ENCODE data around the gene EFCAB14. TPM values are rescaled to one million over a fixed set of nuclear protein-coding genes. Genes with fewer than 3 reads are reported as not detected.
"Not testable (repeated sequence)": the region's sequence is repeated elsewhere in the genome, so short reads cannot be mapped to it uniquely, and the experiment has no call there.

The EFCAB14 gene
- total and polyA plus RNA-seq, 9 of the 15 experiments (the other 6 are each of a cell fraction or from before 2014, with no cell fraction given): 7.3 to 49.0 (median 37.3) TPM

DNA sequence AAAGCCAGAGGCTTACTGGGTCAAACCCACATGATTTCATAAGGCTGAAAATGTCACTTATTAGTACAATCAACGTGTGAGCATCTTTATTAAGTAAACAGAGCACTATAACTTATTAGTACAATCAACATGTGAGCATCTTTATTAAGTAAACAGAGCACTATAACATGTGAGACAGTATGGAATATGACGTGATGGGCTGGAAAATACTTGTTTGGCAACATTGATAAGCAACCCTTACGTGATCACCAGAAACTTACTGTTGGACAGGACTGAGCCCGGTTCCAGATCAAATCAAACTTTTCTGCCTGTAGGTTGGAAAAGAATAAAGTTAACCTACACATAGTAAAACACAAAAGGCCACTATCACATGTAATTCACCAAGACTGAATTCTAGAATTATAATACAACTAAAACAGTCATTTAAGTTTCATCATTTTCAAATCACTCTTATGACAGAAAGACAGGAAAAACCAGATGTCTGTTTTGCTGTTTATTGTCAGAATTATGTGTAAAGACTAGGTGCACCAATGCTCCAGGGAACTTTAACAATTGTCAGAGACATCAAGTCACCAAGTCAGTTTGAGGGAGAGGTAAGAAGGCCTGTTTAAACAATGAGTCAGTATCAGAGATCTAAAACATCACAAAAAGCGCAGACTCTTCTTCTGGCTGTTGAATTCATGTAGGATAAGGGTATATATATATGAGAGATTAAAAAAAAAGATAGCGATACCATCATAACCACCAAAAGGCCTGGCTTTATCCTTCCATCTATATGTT, 66.4 kb downstream of the EFCAB14 start (continued):
- no peak for TF ChIP-seq PHB2 (IDR thresholded peaks at IDR 0.05; ENCODE audit: low read depth)
- TF ChIP-seq, protein P1, sequence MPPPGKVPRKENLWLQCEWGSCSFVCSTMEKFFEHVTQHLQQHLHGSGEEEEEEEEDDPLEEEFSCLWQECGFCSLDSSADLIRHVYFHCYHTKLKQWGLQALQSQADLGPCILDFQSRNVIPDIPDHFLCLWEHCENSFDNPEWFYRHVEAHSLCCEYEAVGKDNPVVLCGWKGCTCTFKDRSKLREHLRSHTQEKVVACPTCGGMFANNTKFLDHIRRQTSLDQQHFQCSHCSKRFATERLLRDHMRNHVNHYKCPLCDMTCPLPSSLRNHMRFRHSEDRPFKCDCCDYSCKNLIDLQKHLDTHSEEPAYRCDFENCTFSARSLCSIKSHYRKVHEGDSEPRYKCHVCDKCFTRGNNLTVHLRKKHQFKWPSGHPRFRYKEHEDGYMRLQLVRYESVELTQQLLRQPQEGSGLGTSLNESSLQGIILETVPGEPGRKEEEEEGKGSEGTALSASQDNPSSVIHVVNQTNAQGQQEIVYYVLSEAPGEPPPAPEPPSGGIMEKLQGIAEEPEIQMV (tag; conservative IDR thresholded peaks at IDR 0.05; ENCODE audit: low read depth): no peak

DNA sequence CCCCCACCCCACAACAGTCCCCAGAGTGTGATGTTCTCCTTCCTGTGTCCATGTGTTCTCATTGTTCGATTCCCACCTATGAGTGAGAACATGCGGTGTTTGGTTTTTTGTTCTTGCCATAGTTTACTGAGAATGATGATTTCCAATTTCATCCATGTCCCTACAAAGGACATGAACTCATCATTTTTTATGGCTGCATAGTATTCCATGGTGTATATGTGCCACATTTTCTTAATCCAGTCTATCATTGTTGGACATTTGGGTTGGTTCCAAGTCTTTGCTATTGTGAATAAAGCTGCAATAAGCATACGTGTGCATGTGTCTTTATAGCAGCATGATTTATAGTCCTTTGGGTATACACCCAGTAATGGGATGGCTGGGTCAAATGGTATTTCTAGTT, 67.8 kb downstream of the EFCAB14 start:
- H3K4me3 ChIP-seq; intact Hi-C loops (cut with micrococcal nuclease); POLR2A ChIA-PET; H3K4me2 ChIP-seq (ENCODE audit: insufficient read depth, low read length); H3K27ac ChIP-seq (ENCODE audit: extremely low read depth, low read depth, low read length); BruUV-seq (replicated peaks); H2AFZ ChIP-seq (ENCODE audit: low read depth, low read length); H4K20me1 ChIP-seq (replicated peaks; ENCODE audit: control insufficient read depth, insufficient read depth, low read length); H3K9ac ChIP-seq (ENCODE audit: insufficient read depth in 1 of 2, low read depth in 2 of 2, low read length in 2 of 2); DNase-seq (ENCODE audit: extremely low read depth in 1 of 4, low spot score in 3 of 4); H3K9me1 ChIP-seq (ENCODE audit: control insufficient read depth, insufficient read depth, low read length); ATAC-seq; H3K9me3 ChIP-seq (replicated peaks; ENCODE audit: control insufficient read depth, insufficient read depth, low read depth, low read length); H3K79me2 ChIP-seq (ENCODE audit: control insufficient read depth, insufficient read depth, low read length); in situ Hi-C loops (cut with MboI); H3K4me1 ChIP-seq (replicated peaks in 1 of 2; ENCODE audit: control insufficient read depth in 2 of 2, insufficient read depth in 2 of 2, low read length in 2 of 2); H3K27me3 ChIP-seq (ENCODE audit: control insufficient read depth in 2 of 2, insufficient read depth in 2 of 2, low read length in 2 of 2); FAIRE-seq; CTCF ChIA-PET (ENCODE audit: low intra/inter-chr PET ratio): not testable (repeated sequence)
- H3K36me3 ChIP-seq (ENCODE audit: control insufficient read depth, insufficient read depth, low read length): peaks cover 16% of the 10 kb centered on the region
- 59% methylated on average over 1 of the region's 3 CpGs for WGBS (ENCODE audit: insufficient coverage, low coverage, missing lambda C conversion rate)

Data from K562 (cell line).